ENCODE results near the gene PSMD9.

DNA sequence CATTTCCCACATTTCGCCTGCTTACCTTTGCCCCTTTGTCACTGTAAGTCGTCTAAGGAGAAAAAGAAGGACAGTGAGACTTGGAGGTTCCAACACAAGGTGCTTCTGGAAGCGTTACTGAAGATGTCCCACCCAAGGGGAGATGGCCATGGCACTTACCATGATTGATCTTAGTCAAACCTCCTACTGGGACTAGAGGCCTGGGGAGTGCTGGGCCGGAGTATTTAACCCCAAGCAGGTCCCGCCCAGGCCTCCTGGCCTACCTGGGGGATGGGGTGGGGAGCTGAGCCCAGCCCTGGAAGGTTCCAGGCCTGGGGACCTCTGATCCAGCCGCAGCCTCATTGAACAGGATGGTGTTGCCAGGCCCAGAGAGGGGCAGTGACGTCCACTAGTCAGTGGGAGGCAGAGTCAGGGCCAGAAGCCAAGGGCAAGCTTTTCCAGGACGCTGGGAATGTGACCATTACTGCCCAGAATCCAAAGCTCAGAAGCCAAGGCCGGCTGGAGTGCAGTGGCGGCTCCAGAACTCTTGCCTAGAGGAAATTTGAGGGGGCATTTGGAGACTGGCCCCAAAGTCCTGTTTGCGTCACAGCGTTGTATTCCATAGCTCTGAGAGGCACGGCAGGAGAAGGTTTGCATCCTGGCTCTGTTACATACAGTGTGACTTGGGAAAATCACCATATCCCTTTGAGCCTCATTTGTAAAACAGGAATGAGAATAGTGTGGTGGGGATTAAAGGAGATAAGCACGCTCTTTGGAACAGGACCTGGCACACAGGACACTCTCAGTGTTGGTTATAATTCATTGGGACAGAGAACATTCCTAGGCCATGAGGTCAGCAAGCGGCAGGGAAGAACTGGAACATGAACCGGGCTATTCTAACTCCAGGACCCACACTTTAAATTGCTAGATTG, 29.7 kb upstream of the PSMD9 start, which contains the start of gene HPD:
- TF ChIP-seq, protein P1, sequence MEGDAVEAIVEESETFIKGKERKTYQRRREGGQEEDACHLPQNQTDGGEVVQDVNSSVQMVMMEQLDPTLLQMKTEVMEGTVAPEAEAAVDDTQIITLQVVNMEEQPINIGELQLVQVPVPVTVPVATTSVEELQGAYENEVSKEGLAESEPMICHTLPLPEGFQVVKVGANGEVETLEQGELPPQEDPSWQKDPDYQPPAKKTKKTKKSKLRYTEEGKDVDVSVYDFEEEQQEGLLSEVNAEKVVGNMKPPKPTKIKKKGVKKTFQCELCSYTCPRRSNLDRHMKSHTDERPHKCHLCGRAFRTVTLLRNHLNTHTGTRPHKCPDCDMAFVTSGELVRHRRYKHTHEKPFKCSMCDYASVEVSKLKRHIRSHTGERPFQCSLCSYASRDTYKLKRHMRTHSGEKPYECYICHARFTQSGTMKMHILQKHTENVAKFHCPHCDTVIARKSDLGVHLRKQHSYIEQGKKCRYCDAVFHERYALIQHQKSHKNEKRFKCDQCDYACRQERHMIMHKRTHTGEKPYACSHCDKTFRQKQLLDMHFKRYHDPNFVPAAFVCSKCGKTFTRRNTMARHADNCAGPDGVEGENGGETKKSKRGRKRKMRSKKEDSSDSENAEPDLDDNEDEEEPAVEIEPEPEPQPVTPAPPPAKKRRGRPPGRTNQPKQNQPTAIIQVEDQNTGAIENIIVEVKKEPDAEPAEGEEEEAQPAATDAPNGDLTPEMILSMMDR (IDR thresholded peaks at IDR 0.05) = no peak
- peak; percentile 18 for TF ChIP-seq POLR2A (IDR thresholded peaks at IDR 0.05)
- peak; percentile 31 for TF ChIP-seq EP300 (IDR thresholded peaks at IDR 0.05)

Measured in ovary (tissue), 3 donors.